Trophoblast cell (in vitro differentiated cells and primary cell): ENCODE results near the gene RAN.
A peak's percentile ranks its signal among the peaks of the same experiment; 100 is the strongest.

Experiments
- DNase-seq, 2 donors: peaks; one replicate each; pipeline ENCODE4 v3.0.0-alpha.2; 2016
- H2AFZ ChIP-seq: 2 replicates; pipeline ENCODE4 v1.6.1; 2013; ENCODE audit warnings: low read length, moderate library complexity, mild to moderate bottlenecking; ENCODE audit not compliant: insufficient read depth, poor library complexity
- H2AK5ac ChIP-seq: 2 replicates; pipeline ENCODE4 v1.6.1; 2013; ENCODE audit warnings: mild to moderate bottlenecking, low read length
- H2BK120ac ChIP-seq: 2 replicates; pipeline ENCODE4 v1.6.1; 2013; ENCODE audit warnings: low read length, mild to moderate bottlenecking, moderate library complexity; ENCODE audit not compliant: insufficient read depth, poor library complexity
- H2BK12ac ChIP-seq: 2 replicates; pipeline ENCODE4 v1.6.1; 2013; ENCODE audit warnings: mild to moderate bottlenecking, low read length, moderate library complexity
- H2BK5ac ChIP-seq: 2 replicates; pipeline ENCODE4 v1.6.1; 2013; ENCODE audit warnings: low read length, low read depth, moderate library complexity, mild to moderate bottlenecking; ENCODE audit not compliant: poor library complexity
- H3K14ac ChIP-seq: 2 replicates; pipeline ENCODE4 v1.6.1; 2013; ENCODE audit warnings: mild to moderate bottlenecking, low read length
- H3K18ac ChIP-seq: 2 replicates; pipeline ENCODE4 v1.6.1; 2013; ENCODE audit warnings: mild to moderate bottlenecking, low read length
- H3K23ac ChIP-seq: 2 replicates; pipeline ENCODE4 v1.6.1; 2013; ENCODE audit warnings: low read length
- H3K27ac ChIP-seq: 2 replicates; pipeline ENCODE4 v1.5.1; 2013; ENCODE audit warnings: low read depth, mild to moderate bottlenecking, inconsistent platforms, low read length, moderate library complexity
- H3K27me3 ChIP-seq: 2 replicates; pipeline ENCODE4 v1.6.1; 2013; ENCODE audit warnings: inconsistent platforms, mild to moderate bottlenecking, low read length, moderate library complexity; ENCODE audit not compliant: insufficient read depth
- H3K36me3 ChIP-seq, 2 experiments: 1 replicate in 1 of 2; 2 replicates in 1 of 2; pipeline ENCODE4 v1.6.1; 2013; ENCODE audit warnings: low read length in 2 of 2, mild to moderate bottlenecking in 2 of 2, moderate library complexity in 1 of 2; ENCODE audit not compliant: insufficient read depth in 2 of 2, control insufficient read depth in 1 of 2
- H3K4ac ChIP-seq: 2 replicates; pipeline ENCODE4 v1.6.1; 2013; ENCODE audit warnings: low read depth, mild to moderate bottlenecking, low read length, moderate library complexity
- H3K4me1 ChIP-seq, 2 experiments: 1 replicate in 1 of 2; 2 replicates in 1 of 2; pipeline ENCODE4 v1.6.1; 2013; ENCODE audit warnings: low read length in 2 of 2, mild to moderate bottlenecking in 2 of 2, moderate library complexity in 1 of 2; ENCODE audit not compliant: insufficient read depth in 2 of 2, control insufficient read depth in 1 of 2
- H3K4me2 ChIP-seq: 2 replicates; pipeline ENCODE4 v1.6.1; 2013; ENCODE audit warnings: inconsistent platforms, mild to moderate bottlenecking, low read length, moderate library complexity
- H3K4me3 ChIP-seq: 2 replicates; pipeline ENCODE4 v1.5.1; 2013; ENCODE audit warnings: mild to moderate bottlenecking, low read depth, low read length, inconsistent platforms
- H3K79me1 ChIP-seq: one replicate; pipeline ENCODE4 v1.6.1; 2013; ENCODE audit warnings: low read length
- H3K79me2 ChIP-seq: 2 replicates; pipeline ENCODE4 v1.6.1; 2013; ENCODE audit warnings: low read length, mild to moderate bottlenecking; ENCODE audit not compliant: control insufficient read depth, insufficient read depth, poor library complexity
- H3K9ac ChIP-seq: 2 replicates; pipeline ENCODE4 v1.6.1; 2013; ENCODE audit warnings: mild to moderate bottlenecking, low read length
- H3K9me3 ChIP-seq: 2 replicates; pipeline ENCODE4 v1.6.1; 2013; ENCODE audit warnings: low read depth, mild to moderate bottlenecking, control low read depth, inconsistent platforms, low read length; ENCODE audit not compliant: insufficient read depth
- H4K12ac ChIP-seq: 2 replicates; pipeline ENCODE4 v1.6.1; 2013; ENCODE audit warnings: low read depth, mild to moderate bottlenecking, low read length, moderate library complexity
- H4K8ac ChIP-seq: 2 replicates; pipeline ENCODE4 v1.6.1; 2013; ENCODE audit warnings: low read depth, mild to moderate bottlenecking, low read length, moderate library complexity
- H4K91ac ChIP-seq: one replicate; pipeline ENCODE4 v1.6.1; 2013; ENCODE audit warnings: low read depth, mild to moderate bottlenecking, low read length, moderate library complexity
- WGBS: extraction: QIAGEN DNeasy Blood & Tissue Kit; methylation state at CpG from one replicate; pipeline ENCODE4 v1.1.7; 2013; ENCODE audit warnings: missing lambda C conversion rate; ENCODE audit not compliant: insufficient read length, insufficient coverage; ENCODE audit errors: extremely low coverage; 5-methylcytosine and 5-hydroxymethylcytosine counted together

The RAN gene

GRCh38 chr12:130868412-130868811 lies 3.5 kb upstream of the RAN start:
- no peak overlapping the region for H4K8ac ChIP-seq
- no peak overlapping the region for H2BK5ac ChIP-seq
- no peaks in the 10 kb centered on the region for H3K36me3 ChIP-seq
- H2BK120ac ChIP-seq: no peak overlapping the region
- H3K14ac ChIP-seq: no peak overlapping the region
- H4K12ac ChIP-seq: no peak overlapping the region
- no peak overlapping the region for H3K18ac ChIP-seq
- no CpG with 5 or more reads among the region's 4 CpGs for WGBS
- H3K79me1 ChIP-seq: peaks cover 15% of the 10 kb centered on the region
- H3K23ac ChIP-seq: no peak overlapping the region
- DNase-seq: no peak
- no peak overlapping the region for H3K4me3 ChIP-seq
- H3K9ac ChIP-seq: no peak overlapping the region
- no peak overlapping the region for H3K27ac ChIP-seq
- no peak overlapping the region for H3K4ac ChIP-seq
- H3K9me3 ChIP-seq: no peaks in the 10 kb centered on the region
- H4K91ac ChIP-seq: no peak overlapping the region
- H3K79me2 ChIP-seq: peaks cover 12% of the 10 kb centered on the region
- no peaks in the 10 kb centered on the region for H3K27me3 ChIP-seq
- H3K4me2 ChIP-seq: no peak overlapping the region
- H2BK12ac ChIP-seq: no peak overlapping the region
- no peak overlapping the region for H2AFZ ChIP-seq
- no peak overlapping the region for H2AK5ac ChIP-seq
- H3K4me1 ChIP-seq: peaks cover 4 to 7% of the 10 kb centered on the region in 2 experiments

DNA sequence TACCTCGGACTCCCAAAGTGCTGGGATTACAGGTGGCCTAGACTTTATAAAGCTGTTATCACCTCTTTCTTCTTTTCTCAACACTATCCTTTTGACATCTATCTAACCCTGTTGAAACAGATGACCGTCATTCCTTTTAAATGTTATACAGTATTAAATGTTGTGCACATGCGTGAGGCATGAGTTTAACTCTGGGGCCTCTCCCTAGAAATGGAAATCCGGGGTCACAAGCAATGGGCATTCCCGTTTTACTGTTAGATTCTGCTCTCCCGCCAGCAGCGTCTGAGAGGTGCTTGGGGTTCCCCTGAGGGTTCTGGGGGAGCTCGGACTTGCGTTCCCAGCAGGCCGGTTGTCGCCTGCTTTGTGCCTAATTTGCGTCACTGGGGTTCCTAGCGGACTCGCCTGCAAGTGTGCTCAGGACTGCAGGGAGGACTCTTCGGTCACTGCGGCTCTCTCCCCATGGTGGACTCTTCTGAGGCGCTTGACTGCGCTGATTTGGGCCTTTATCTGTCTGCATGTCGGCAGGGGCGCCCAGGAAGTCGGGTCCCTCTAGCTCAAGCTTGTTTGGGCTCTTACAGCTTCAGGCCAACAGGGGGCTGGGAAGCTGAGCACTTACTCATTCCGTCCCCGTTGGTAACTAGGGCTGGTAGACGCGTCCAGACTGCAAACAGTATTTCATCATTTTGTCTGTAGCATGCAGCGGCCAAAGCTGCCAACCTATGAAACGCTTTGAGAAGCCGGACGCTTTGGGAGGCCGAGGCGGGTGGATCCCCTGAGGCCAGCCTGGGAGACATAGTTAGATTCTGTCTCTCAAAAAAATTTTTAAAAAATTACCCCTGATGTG lies 1.2 kb upstream of the RAN start:
- no peak overlapping the region for H2BK12ac ChIP-seq
- no peak overlapping the region for H3K23ac ChIP-seq
- no peak overlapping the region for H3K14ac ChIP-seq
- WGBS: no CpG with 5 or more reads among the region's 31 CpGs
- DNase-seq: peak; percentile 99
- H3K4me2 ChIP-seq: peak overlapping the region; percentile 74
- no peaks in the 10 kb centered on the region for H3K27me3 ChIP-seq
- H4K8ac ChIP-seq: peak overlapping the region; percentile 100
- H4K12ac ChIP-seq: peak overlapping the region; percentile 49
- H3K79me2 ChIP-seq: peaks cover 12% of the 10 kb centered on the region
- peak overlapping the region; percentile 99 for H4K91ac ChIP-seq
- no peak overlapping the region for H2BK5ac ChIP-seq
- H3K4ac ChIP-seq: no peak overlapping the region
- H3K27ac ChIP-seq: peak overlapping the region; percentile 88
- no peaks in the 10 kb centered on the region for H3K9me3 ChIP-seq
- no peak overlapping the region for H3K9ac ChIP-seq
- H3K4me1 ChIP-seq: peaks cover 4 to 7% of the 10 kb centered on the region in 2 experiments
- peaks cover 14 to 18% of the 10 kb centered on the region in 2 experiments for H3K36me3 ChIP-seq
- H3K79me1 ChIP-seq: peaks cover 15% of the 10 kb centered on the region
- peak overlapping the region; percentile 99 for H2BK120ac ChIP-seq
- H2AK5ac ChIP-seq: peak overlapping the region; percentile 82
- no peak overlapping the region for H3K18ac ChIP-seq
- no peak overlapping the region for H2AFZ ChIP-seq
- H3K4me3 ChIP-seq: no peak overlapping the region

DNA sequence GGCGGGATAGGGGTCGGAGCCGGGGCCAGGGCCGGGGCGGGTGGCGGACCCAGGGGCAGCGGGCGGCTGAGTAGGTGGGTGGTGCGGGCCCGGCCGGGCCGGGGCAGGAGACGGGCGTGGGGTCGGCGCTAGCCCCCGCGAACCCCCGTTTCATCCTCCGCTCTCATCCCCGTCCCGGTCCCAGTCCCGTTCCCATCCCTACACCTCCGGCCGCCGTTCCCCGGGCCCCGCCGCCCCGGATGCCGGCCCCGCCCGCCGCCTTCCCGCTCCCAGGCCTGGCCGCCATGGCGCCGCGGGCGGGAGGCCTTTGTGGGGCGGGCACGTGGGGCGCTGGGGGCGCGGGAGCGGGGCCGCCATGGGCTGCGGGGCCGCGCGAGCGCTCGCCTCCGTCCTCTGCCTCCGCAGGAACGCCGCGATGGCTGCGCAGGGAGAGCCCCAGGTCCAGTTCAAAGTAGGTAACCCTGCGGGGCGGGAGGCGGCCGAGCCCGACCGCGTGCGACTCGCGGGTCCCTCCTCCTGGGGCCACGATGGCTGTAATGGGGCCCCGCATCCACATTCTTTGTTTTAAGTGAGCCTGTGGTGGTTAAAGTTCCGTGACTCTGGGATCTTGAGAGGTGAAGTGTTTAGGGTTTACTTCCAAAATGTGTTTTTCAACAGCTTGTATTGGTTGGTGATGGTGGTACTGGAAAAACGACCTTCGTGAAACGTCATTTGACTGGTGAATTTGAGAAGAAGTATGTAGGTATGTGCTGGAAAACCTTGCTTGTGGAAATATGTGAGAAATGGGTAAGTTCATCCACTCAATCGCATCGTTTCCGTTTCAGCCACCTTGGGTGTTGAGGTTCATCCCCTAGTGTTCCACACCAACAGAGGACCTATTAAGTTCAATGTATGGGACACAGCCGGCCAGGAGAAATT lies 572 bp downstream of the RAN start:
- Histone ChIP-seq H3K9ac (peak overlapping the region; percentile 96), H2AK5ac (peak overlapping the region; percentile 85), H2BK12ac (no peak overlapping the region), H4K12ac (peak overlapping the region; percentile 97), H3K4me1 (peaks cover 4 to 7% of the 10 kb centered on the region in 2 experiments), H2AFZ (peak overlapping the region; percentile 52), H3K27me3 (no peaks in the 10 kb centered on the region), H2BK120ac (peak overlapping the region; percentile 95), H3K14ac (peak overlapping the region; percentile 96), H3K79me1 (peaks cover 15% of the 10 kb centered on the region), H3K27ac (peak overlapping the region; percentile 86), H3K79me2 (peaks cover 12% of the 10 kb centered on the region), H2BK5ac (peak overlapping the region; percentile 82), H3K36me3 (peaks cover 17 to 25% of the 10 kb centered on the region in 2 experiments), H4K8ac (peak overlapping the region; percentile 94), H3K23ac (no peak overlapping the region), H4K91ac (peak overlapping the region; percentile 98), H3K9me3 (no peaks in the 10 kb centered on the region), H3K4me2 (peak overlapping the region; percentile 77), H3K18ac (peak overlapping the region; percentile 98), H3K4me3 (peak overlapping the region; percentile 88), H3K4ac (peak overlapping the region; percentile 99)
- WGBS: no CpG with 5 or more reads among the region's 79 CpGs
- DNase-seq: peak; percentile 8 to 58

DNA sequence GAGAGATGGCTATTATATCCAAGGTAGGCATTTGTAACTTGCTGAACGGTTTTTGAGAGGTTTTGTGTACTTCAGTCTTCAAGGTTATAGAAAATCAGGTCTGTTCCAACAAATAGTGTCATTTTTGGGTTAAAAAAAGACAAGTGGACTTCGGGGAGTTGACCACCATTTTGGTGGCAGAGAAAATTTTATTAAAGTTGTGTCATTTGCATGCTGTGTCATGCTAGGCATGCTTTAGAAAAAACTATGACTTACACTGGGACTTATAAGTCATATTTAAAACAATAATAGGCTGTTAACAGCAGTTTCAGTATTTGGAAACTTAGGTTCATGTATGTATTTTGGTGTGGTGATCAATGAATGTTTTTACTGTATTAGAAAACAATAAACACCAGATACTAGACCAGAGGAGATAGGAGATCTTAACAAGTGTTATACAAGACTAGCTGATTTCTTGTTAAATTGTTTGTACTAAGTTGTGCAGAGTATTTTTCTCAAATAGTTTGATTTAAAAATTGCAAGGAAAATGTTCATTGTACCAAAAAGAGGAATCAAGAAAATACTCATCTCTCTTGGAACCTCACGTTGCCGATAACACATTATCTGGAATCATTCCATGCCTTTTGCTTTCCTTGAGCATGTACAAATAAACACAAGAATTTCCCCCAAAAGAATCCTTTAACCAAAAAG lies 1.4 kb downstream of the RAN start:
- H4K12ac ChIP-seq: no peak overlapping the region
- peaks cover 12% of the 10 kb centered on the region for H3K79me2 ChIP-seq
- H3K18ac ChIP-seq: no peak overlapping the region
- peaks cover 4 to 7% of the 10 kb centered on the region in 2 experiments for H3K4me1 ChIP-seq
- H3K9ac ChIP-seq: peak overlapping the region; percentile 96
- no peak for DNase-seq
- no peaks in the 10 kb centered on the region for H3K27me3 ChIP-seq
- no peak overlapping the region for H2BK120ac ChIP-seq
- peak overlapping the region; percentile 88 for H3K4me3 ChIP-seq
- H3K4ac ChIP-seq: peak overlapping the region; percentile 99
- peak overlapping the region; percentile 77 for H3K4me2 ChIP-seq
- peaks cover 17 to 28% of the 10 kb centered on the region in 2 experiments for H3K36me3 ChIP-seq
- no peak overlapping the region for H4K8ac ChIP-seq
- H2AFZ ChIP-seq: no peak overlapping the region
- WGBS: no CpG with 5 or more reads among the region's 4 CpGs
- no peak overlapping the region for H2BK5ac ChIP-seq
- no peak overlapping the region for H3K23ac ChIP-seq
- H2AK5ac ChIP-seq: no peak overlapping the region
- no peak overlapping the region for H4K91ac ChIP-seq
- H2BK12ac ChIP-seq: no peak overlapping the region
- H3K9me3 ChIP-seq: no peaks in the 10 kb centered on the region
- no peak overlapping the region for H3K27ac ChIP-seq
- peaks cover 15% of the 10 kb centered on the region for H3K79me1 ChIP-seq
- H3K14ac ChIP-seq: no peak overlapping the region
